Smooth muscle cell (in vitro differentiated cells): ENCODE measurements around the gene SH3TC2. TPM values are rescaled to one million over a fixed set of nuclear protein-coding genes. Genes with fewer than 3 reads are reported as not detected.

Source experiments
- DNase-seq: peaks from one replicate; lab custom pipeline; 2025; ENCODE audit not compliant: unreplicated experiment; lab: John Stamatoyannopoulos, UW
- H2AFZ ChIP-seq: fragments of 200-600 bp; sonication (generic); 2 replicates; pipeline ENCODE4 v1.6.0; 2016; ENCODE audit warnings: antibody characterized with exemption, low read depth, mild to moderate bottlenecking
- H3F3A ChIP-seq: fragments of 200-600 bp; sonication (generic); 2 replicates; pipeline ENCODE4 v1.6.0; 2017; ENCODE audit warnings: antibody characterized with exemption, low read depth
- H3K27ac ChIP-seq: fragments of 200-600 bp; sonication (generic); 2 replicates; pipeline ENCODE4 v1.5.1; 2016; ENCODE audit warnings: low read depth, mild to moderate bottlenecking
- H3K27me3 ChIP-seq: fragments of 200-600 bp; sonication (generic); 2 replicates; pipeline ENCODE4 v1.6.1; 2016; ENCODE audit warnings: low read depth, mild to moderate bottlenecking
- H3K36me3 ChIP-seq: fragments of 200-600 bp; sonication (generic); 2 replicates; pipeline ENCODE4 v1.5.1; 2016; ENCODE audit warnings: low read depth
- H3K4me1 ChIP-seq: fragments of 200-600 bp; sonication (generic); 2 replicates; pipeline ENCODE4 v1.5.1; 2016; ENCODE audit warnings: low read depth
- H3K4me2 ChIP-seq: fragments of 200-600 bp; sonication (generic); 2 replicates; pipeline ENCODE4 v1.6.0; 2016; ENCODE audit warnings: mild to moderate bottlenecking
- H3K4me3 ChIP-seq: fragments of 200-600 bp; sonication (generic); 2 replicates; pipeline ENCODE4 v1.5.1; 2016; ENCODE audit warnings: mild to moderate bottlenecking
- H3K79me2 ChIP-seq: fragments of 200-600 bp; sonication (generic); 2 replicates; pipeline ENCODE4 v1.6.0; 2016; ENCODE audit warnings: low read depth, mild to moderate bottlenecking
- H3K9ac ChIP-seq: fragments of 200-600 bp; sonication (generic); 2 replicates; pipeline ENCODE4 v1.6.0; 2016; ENCODE audit warnings: low read depth
- H3K9me3 ChIP-seq: fragments of 200-600 bp; sonication (generic); replicated peaks from 2 replicates; pipeline ENCODE4 v1.5.1; 2016; ENCODE audit warnings: low read depth
- H4K20me1 ChIP-seq: fragments of 200-600 bp; sonication (generic); 2 replicates; pipeline ENCODE4 v1.6.0; 2016; ENCODE audit warnings: low read depth
- WGBS: methylation state at CpG from one replicate; pipeline ENCODE4 v1.1.7; 2016; ENCODE audit warnings: low lambda C conversion rate; 5-methylcytosine and 5-hydroxymethylcytosine counted together
- polyA plus RNA-seq: library from polyadenylated mRNA; unstranded; fragments of >200 nt; fragmentation: Nextera tagmentation; extraction: Ambion mirVana; gene quantifications from 2 replicates; pipeline ENCODE4 v1.2.1, GENCODE V29; 2016
- total RNA-seq: library from RNA; depleted of rRNA; stranded (reverse); fragments of >200 nt; gene quantifications from 2 replicates; pipeline ENCODE4 v1.2.3, GENCODE V29; 2014
- TF ChIP-seq, protein P1 (sequence below): fragments of 200-600 bp; sonication (generic); IDR thresholded peaks from 2 replicates; pipeline ENCODE4 v1.5.1; 2017; ENCODE audit warnings: borderline replicate concordance, mild to moderate bottlenecking, antibody characterized with exemption; ENCODE audit not compliant: insufficient read depth, poor library complexity, severe bottlenecking

The SH3TC2 gene
- total and polyA plus RNA-seq, 2 experiments from 2014 or later = 0.31 to 0.46 TPM

GRCh38 chr5:149002053-149002452 lies 60.8 kb downstream of the SH3TC2 start:
- Histone ChIP-seq H3K4me3 (no peak overlapping the region), H3K79me2 (no peaks in the 10 kb centered on the region), H3K9me3 (no peaks in the 10 kb centered on the region), H3K4me2 (peak overlapping the region; percentile 34), H4K20me1 (no peaks in the 10 kb centered on the region), H3K27me3 (peaks cover 16% of the 10 kb centered on the region), H2AFZ (no peak overlapping the region), H3K9ac (no peak overlapping the region), H3K27ac (peak overlapping the region; percentile 53), H3K36me3 (no peaks in the 10 kb centered on the region), H3K4me1 (peaks cover 10% of the 10 kb centered on the region), H3F3A (peaks cover 12% of the 10 kb centered on the region)
- 0% methylated on average over 5 of the region's 5 CpGs for WGBS
- TF ChIP-seq, protein P1, sequence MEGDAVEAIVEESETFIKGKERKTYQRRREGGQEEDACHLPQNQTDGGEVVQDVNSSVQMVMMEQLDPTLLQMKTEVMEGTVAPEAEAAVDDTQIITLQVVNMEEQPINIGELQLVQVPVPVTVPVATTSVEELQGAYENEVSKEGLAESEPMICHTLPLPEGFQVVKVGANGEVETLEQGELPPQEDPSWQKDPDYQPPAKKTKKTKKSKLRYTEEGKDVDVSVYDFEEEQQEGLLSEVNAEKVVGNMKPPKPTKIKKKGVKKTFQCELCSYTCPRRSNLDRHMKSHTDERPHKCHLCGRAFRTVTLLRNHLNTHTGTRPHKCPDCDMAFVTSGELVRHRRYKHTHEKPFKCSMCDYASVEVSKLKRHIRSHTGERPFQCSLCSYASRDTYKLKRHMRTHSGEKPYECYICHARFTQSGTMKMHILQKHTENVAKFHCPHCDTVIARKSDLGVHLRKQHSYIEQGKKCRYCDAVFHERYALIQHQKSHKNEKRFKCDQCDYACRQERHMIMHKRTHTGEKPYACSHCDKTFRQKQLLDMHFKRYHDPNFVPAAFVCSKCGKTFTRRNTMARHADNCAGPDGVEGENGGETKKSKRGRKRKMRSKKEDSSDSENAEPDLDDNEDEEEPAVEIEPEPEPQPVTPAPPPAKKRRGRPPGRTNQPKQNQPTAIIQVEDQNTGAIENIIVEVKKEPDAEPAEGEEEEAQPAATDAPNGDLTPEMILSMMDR = no peak
- DNase-seq = no peak

GRCh38 chr5:149001162-149001561 lies 61.7 kb downstream of the SH3TC2 start:
- H3K4me1 ChIP-seq = peaks cover 10% of the 10 kb centered on the region
- H3K9me3 ChIP-seq = no peaks in the 10 kb centered on the region
- H2AFZ ChIP-seq = no peak overlapping the region
- DNase-seq = no peak
- no peak overlapping the region for H3K27ac ChIP-seq
- H3K4me3 ChIP-seq = no peak overlapping the region
- H3K27me3 ChIP-seq = peaks cover 16% of the 10 kb centered on the region
- TF ChIP-seq, protein P1 = no peak
- no peaks in the 10 kb centered on the region for H3K79me2 ChIP-seq
- H4K20me1 ChIP-seq = no peaks in the 10 kb centered on the region
- no peaks in the 10 kb centered on the region for H3K36me3 ChIP-seq
- no peak overlapping the region for H3K9ac ChIP-seq
- H3K4me2 ChIP-seq = peak overlapping the region; percentile 34
- H3F3A ChIP-seq = peaks cover 12% of the 10 kb centered on the region

GRCh38 chr5:148999741-149000140 lies 63.1 kb downstream of the SH3TC2 start:
- no peak for DNase-seq
- Histone ChIP-seq H3K4me3 (no peak overlapping the region), H4K20me1 (no peaks in the 10 kb centered on the region), H3K36me3 (no peaks in the 10 kb centered on the region), H3K4me1 (peaks cover 5% of the 10 kb centered on the region), H2AFZ (no peak overlapping the region), H3K27me3 (peaks cover 21% of the 10 kb centered on the region), H3K9ac (no peak overlapping the region), H3K4me2 (no peak overlapping the region), H3K79me2 (no peaks in the 10 kb centered on the region), H3K27ac (no peak overlapping the region), H3K9me3 (no peaks in the 10 kb centered on the region), H3F3A (peaks cover 12% of the 10 kb centered on the region)
- TF ChIP-seq, protein P1 = no peak
- WGBS = 89% methylated on average over 3 of the region's 3 CpGs

GRCh38 chr5:148998174-148998797 lies 64.6 kb downstream of the SH3TC2 start:
- TF ChIP-seq, protein P1 = peak; percentile 56
- no peaks in the 10 kb centered on the region for H3K9me3 ChIP-seq
- H3K4me1 ChIP-seq = peaks cover 5% of the 10 kb centered on the region
- no peaks in the 10 kb centered on the region for H3K36me3 ChIP-seq
- DNase-seq = no peak
- H3K4me3 ChIP-seq = no peak overlapping the region
- WGBS = 50% methylated on average over 6 of the region's 6 CpGs
- peaks cover 10% of the 10 kb centered on the region for H3F3A ChIP-seq
- H4K20me1 ChIP-seq = no peaks in the 10 kb centered on the region
- H3K79me2 ChIP-seq = no peaks in the 10 kb centered on the region
- peaks cover 21% of the 10 kb centered on the region for H3K27me3 ChIP-seq
- no peak overlapping the region for H2AFZ ChIP-seq
- H3K9ac ChIP-seq = no peak overlapping the region
- no peak overlapping the region for H3K27ac ChIP-seq
- H3K4me2 ChIP-seq = no peak overlapping the region
